A673 (cell line): ENCODE data around the gene TRPM4. TPM values are rescaled to one million over a fixed set of nuclear protein-coding genes. Genes with fewer than 3 reads are reported as not detected.

Experiments used
- BruUV-seq: library from RNA; stranded (reverse); fragments of 400-500 nt; replicated peaks from 2 replicates; lab custom pipeline; 2021; lab: Mats Ljungman, UMichigan
- CTCF ChIA-PET: fragments of 300-600 bp; sonication (Branson Sonifier 250); formaldehyde crosslinking; loops from one replicate; lab custom pipeline; 2022; ENCODE audit warnings: antibody characterized with exemption; lab: Charles Lee
- POLR2A ChIA-PET: fragments of 300-600 bp; sonication (Branson Sonifier 250); formaldehyde crosslinking; loops from one replicate; lab custom pipeline; 2022; ENCODE audit warnings: antibody characterized with exemption; ENCODE audit not compliant: low non-redundant PET; lab: Charles Lee
- DNase-seq: peaks from one replicate; pipeline ENCODE4 v3.0.0-alpha.2; 2015; ENCODE audit warnings: low spot score
- H3K27ac ChIP-seq: fragments of 200-600 bp; sonication (generic); 2 replicates; pipeline ENCODE4 v1.5.1; 2016; ENCODE audit warnings: mixed run types, low read depth, mild to moderate bottlenecking, mixed read lengths, antibody characterized with exemption, low read length; ENCODE audit not compliant: poor library complexity, severe bottlenecking
- H3K27me3 ChIP-seq: fragments of 200-600 bp; sonication (generic); replicated peaks from 2 replicates; pipeline ENCODE4 v1.6.1; 2017; ENCODE audit warnings: mixed run types, low read depth, mild to moderate bottlenecking, mixed read lengths, antibody characterized with exemption, low read length; ENCODE audit not compliant: insufficient read depth, poor library complexity
- H3K36me3 ChIP-seq: fragments of 200-600 bp; sonication (generic); 2 replicates; pipeline ENCODE4 v1.6.1; 2016; ENCODE audit warnings: mixed run types, mild to moderate bottlenecking, mixed read lengths, antibody characterized with exemption, low read length; ENCODE audit not compliant: insufficient read depth, poor library complexity, severe bottlenecking
- H3K4me1 ChIP-seq: fragments of 200-600 bp; sonication (generic); 2 replicates; pipeline ENCODE4 v1.6.1; 2017; ENCODE audit warnings: mixed run types, mild to moderate bottlenecking, mixed read lengths, antibody characterized with exemption, low read length; ENCODE audit not compliant: insufficient read depth, poor library complexity, severe bottlenecking
- H3K4me3 ChIP-seq: fragments of 200-600 bp; sonication (generic); 2 replicates; pipeline ENCODE4 v1.5.1; 2016; ENCODE audit warnings: low read depth, mixed run types, mild to moderate bottlenecking, mixed read lengths, low read length; ENCODE audit not compliant: poor library complexity, severe bottlenecking
- H3K9me3 ChIP-seq: fragments of 200-600 bp; sonication (generic); 2 replicates; pipeline ENCODE4 v1.6.1; 2016; ENCODE audit warnings: mixed run types, low read depth, mild to moderate bottlenecking, mixed read lengths, antibody characterized with exemption, low read length; ENCODE audit not compliant: poor library complexity, severe bottlenecking
- EZH2 ChIP-seq: fragments of 200-600 bp; sonication (generic); IDR thresholded peaks from 2 replicates; pipeline ENCODE4 v1.6.1; 2017; ENCODE audit warnings: borderline replicate concordance, low read depth, mild to moderate bottlenecking, mixed read lengths, antibody characterized with exemption, low read length; ENCODE audit not compliant: poor library complexity, severe bottlenecking
- intact Hi-C: fragments of 100-400 bp; cut with micrococcal nuclease; formaldehyde crosslinking; loops from one replicate; pipeline ENCODE4 v1.10.0; 2022; ENCODE audit not compliant: unreplicated experiment
- total RNA-seq: library from RNA; stranded (reverse); gene quantifications from 2 replicates; pipeline ENCODE4 v1.2.3, GENCODE V29; 2021
- TF ChIP-seq, protein P1 (sequence below): fragments of 300-800, 200-600 bp; sonication (generic); conservative IDR thresholded peaks from 2 replicates; pipeline ENCODE4 v1.5.1; 2017; ENCODE audit warnings: low read depth, mild to moderate bottlenecking, antibody characterized with exemption, low read length, moderate library complexity, mixed read lengths

TRPM4 gene
- total RNA-seq, 1 experiment from 2014 or later, result 107 TPM

DNA sequence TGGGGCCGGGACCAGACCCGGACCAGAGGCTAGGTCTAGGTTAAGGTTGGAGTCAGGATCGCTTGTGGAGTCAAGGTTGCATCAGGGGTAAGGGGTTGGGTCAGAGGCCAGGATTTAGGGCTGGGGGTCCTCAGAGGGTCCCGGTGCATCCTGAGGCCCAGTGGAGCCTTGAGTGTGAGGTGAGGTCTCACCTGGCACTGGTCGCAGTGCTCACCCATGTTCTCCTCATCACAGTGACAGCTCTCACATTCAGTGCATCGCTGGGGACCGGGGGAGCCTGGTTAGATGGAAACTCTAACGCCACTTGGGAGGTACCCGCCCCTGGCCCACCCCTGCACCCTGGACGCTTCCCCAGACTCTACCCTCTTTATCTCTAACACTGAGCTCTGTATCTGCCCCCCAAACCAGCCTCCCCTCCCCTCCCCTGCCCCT, 5.5 kb upstream of the TRPM4 start:
- no peaks in the 10 kb centered on the region for H3K36me3 ChIP-seq
- H3K27ac ChIP-seq, result no peak overlapping the region
- no TSS peak for BruUV-seq
- DNase-seq, result no peak
- POLR2A ChIA-PET, result no interaction called here
- CTCF ChIA-PET, result interaction anchor here (0.6 to 1.9 kb wide), 3 partner anchors 17 to 54 kb away, joined by 3 to 6 read pairs (median 5); no protein-coding TSS in a partner anchor
- H3K9me3 ChIP-seq, result no peaks in the 10 kb centered on the region
- H3K4me1 ChIP-seq, result peaks cover 19% of the 10 kb centered on the region
- peak overlapping the region; percentile 76 for H3K4me3 ChIP-seq
- no peaks in the 10 kb centered on the region for H3K27me3 ChIP-seq
- TF ChIP-seq EZH2, result no peak
- TF ChIP-seq, protein P1, sequence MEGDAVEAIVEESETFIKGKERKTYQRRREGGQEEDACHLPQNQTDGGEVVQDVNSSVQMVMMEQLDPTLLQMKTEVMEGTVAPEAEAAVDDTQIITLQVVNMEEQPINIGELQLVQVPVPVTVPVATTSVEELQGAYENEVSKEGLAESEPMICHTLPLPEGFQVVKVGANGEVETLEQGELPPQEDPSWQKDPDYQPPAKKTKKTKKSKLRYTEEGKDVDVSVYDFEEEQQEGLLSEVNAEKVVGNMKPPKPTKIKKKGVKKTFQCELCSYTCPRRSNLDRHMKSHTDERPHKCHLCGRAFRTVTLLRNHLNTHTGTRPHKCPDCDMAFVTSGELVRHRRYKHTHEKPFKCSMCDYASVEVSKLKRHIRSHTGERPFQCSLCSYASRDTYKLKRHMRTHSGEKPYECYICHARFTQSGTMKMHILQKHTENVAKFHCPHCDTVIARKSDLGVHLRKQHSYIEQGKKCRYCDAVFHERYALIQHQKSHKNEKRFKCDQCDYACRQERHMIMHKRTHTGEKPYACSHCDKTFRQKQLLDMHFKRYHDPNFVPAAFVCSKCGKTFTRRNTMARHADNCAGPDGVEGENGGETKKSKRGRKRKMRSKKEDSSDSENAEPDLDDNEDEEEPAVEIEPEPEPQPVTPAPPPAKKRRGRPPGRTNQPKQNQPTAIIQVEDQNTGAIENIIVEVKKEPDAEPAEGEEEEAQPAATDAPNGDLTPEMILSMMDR, result no peak
- intact Hi-C loops, result no loop called here

DNA sequence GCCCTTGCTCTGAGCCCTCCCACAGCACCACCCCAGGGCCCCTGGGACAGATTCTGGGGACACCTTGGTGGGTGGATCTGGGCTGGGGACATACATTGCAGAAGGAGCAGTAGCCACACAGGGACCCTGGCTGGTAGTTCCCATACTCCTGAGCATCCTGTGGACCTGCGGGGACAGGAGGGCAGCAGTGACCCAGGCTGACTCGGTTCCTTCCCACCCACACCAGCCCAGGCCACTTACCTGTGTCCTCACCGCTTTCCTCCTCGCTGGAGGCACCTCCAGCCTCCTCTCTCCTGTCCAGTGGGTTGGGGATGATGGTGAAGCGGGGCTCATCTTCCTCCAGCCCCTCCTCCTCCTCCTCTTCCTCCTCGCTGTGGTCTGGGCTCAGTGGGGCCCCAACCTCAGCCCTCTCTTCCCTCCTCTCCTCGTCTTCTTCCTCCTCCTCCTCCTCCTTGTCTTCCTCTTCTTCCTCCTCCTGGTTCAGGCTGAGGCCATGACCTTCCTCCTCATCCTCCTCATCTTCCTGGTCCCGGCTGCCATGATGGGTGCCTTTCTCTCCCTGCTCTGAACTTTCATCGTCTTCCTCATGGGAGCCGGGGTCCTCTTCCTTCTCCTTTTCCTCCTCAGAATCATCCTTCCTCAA, 4.3 kb upstream of the TRPM4 start:
- H3K4me1 ChIP-seq, result peaks cover 17% of the 10 kb centered on the region
- no peak for TF ChIP-seq EZH2
- TF ChIP-seq, protein P1, result no peak
- no peak overlapping the region for H3K4me3 ChIP-seq
- POLR2A ChIA-PET, result no interaction called here
- BruUV-seq, result no TSS peak
- no peak overlapping the region for H3K27ac ChIP-seq
- intact Hi-C loops, result no loop called here
- H3K9me3 ChIP-seq, result no peaks in the 10 kb centered on the region
- no peaks in the 10 kb centered on the region for H3K27me3 ChIP-seq
- no peaks in the 10 kb centered on the region for H3K36me3 ChIP-seq
- CTCF ChIA-PET, result no interaction called here
- no peak for DNase-seq

- no peak for DNase-seq
- ChIA-PET CTCF (no interaction called here), POLR2A (no interaction called here)
Measured at GRCh38 chr19:49154279-49154678, 3.3 kb upstream of the TRPM4 start.

More at GRCh38 chr19:49154279-49154678, 3.3 kb upstream of the TRPM4 start:
- Histone ChIP-seq H3K27ac (no peak overlapping the region), H3K4me3 (no peak overlapping the region), H3K27me3 (no peaks in the 10 kb centered on the region), H3K4me1 (peaks cover 19% of the 10 kb centered on the region), H3K36me3 (no peaks in the 10 kb centered on the region), H3K9me3 (no peaks in the 10 kb centered on the region)
- TF ChIP-seq, protein P1, result no peak
- no peak for TF ChIP-seq EZH2
- intact Hi-C loops, result no loop called here
- BruUV-seq, result no TSS peak
